ENCODE data around the gene MYH4.

The MYH4 gene

GRCh38 chr17:10516065-10516464 is 46.7 kb upstream of the MYH4 start:
- Histone ChIP-seq H3K4me2 (ENCODE audit: insufficient read depth, low read length) (no peak overlapping the region), H3K79me2 (ENCODE audit: insufficient read depth, low read length) (no peaks in the 10 kb centered on the region), H3K4me3 (ENCODE audit: low read depth in 1 of 2, low read length in 2 of 2) (no peak overlapping the region), H3K36me3 (ENCODE audit: insufficient read depth, low read length) (no peaks in the 10 kb centered on the region), H3K9me3 (ENCODE audit: insufficient read depth, low read length, severe bottlenecking) (no peaks in the 10 kb centered on the region), H2AFZ (ENCODE audit: low read depth, low read length) (no peak overlapping the region), H3K4me1 (ENCODE audit: insufficient read depth, low read length) (no peaks in the 10 kb centered on the region), H3K27me3 (ENCODE audit: insufficient read depth, low read length, poor library complexity) (peaks cover 18% of the 10 kb centered on the region), H3K27ac (ENCODE audit: low read length) (no peak overlapping the region), H3K9ac (ENCODE audit: low read depth, low read length) (no peak overlapping the region), H4K20me1 (ENCODE audit: insufficient read depth, low read length) (no peaks in the 10 kb centered on the region)
- no peak for TF ChIP-seq CTCF (IDR thresholded peaks at IDR 0.05; ENCODE audit: borderline replicate concordance, extremely low read depth, low read length, poor library complexity, severe bottlenecking)
- TF ChIP-seq EZH2 (IDR thresholded peaks at IDR 0.05; ENCODE audit: borderline replicate concordance, low read depth, low read length, severe bottlenecking) = no peak
- no peak for ATAC-seq (ENCODE audit: insufficient read depth, low read depth)
- no peak for DNase-seq

- peaks cover 10% of the 10 kb centered on the region for H3K27me3 ChIP-seq (ENCODE audit: insufficient read depth, low read length, poor library complexity)
- H3K4me2 ChIP-seq (ENCODE audit: insufficient read depth, low read length) = no peak overlapping the region
- ATAC-seq (ENCODE audit: insufficient read depth, low read depth) (no peak), DNase-seq (no peak)
- no peak overlapping the region for H2AFZ ChIP-seq (ENCODE audit: low read depth, low read length)
- H3K9ac ChIP-seq (ENCODE audit: low read depth, low read length) = no peak overlapping the region
- H3K27ac ChIP-seq (ENCODE audit: low read length) = no peak overlapping the region
- H3K36me3 ChIP-seq (ENCODE audit: insufficient read depth, low read length) = no peaks in the 10 kb centered on the region
- H3K4me1 ChIP-seq (ENCODE audit: insufficient read depth, low read length) = no peaks in the 10 kb centered on the region
- H3K4me3 ChIP-seq (ENCODE audit: low read depth in 1 of 2, low read length in 2 of 2) = no peak overlapping the region
- H3K79me2 ChIP-seq (ENCODE audit: insufficient read depth, low read length) = no peaks in the 10 kb centered on the region
- TF ChIP-seq CTCF (IDR thresholded peaks at IDR 0.05; ENCODE audit: borderline replicate concordance, extremely low read depth, low read length, poor library complexity, severe bottlenecking) (no peak), EZH2 (IDR thresholded peaks at IDR 0.05; ENCODE audit: borderline replicate concordance, low read depth, low read length, severe bottlenecking) (no peak)
- no peaks in the 10 kb centered on the region for H4K20me1 ChIP-seq (ENCODE audit: insufficient read depth, low read length)
- no peaks in the 10 kb centered on the region for H3K9me3 ChIP-seq (ENCODE audit: insufficient read depth, low read length, severe bottlenecking)
These were observed 44.1 kb upstream of the MYH4 start for GRCh38 chr17:10513299-10514067.

GRCh38 chr17:10512856-10513255 is 43.5 kb upstream of the MYH4 start:
- ATAC-seq (ENCODE audit: insufficient read depth, low read depth) = no peak
- H3K4me2 ChIP-seq (ENCODE audit: insufficient read depth, low read length) = no peak overlapping the region

More at GRCh38 chr17:10512856-10513255, 43.5 kb upstream of the MYH4 start:
- no peak for DNase-seq
- Histone ChIP-seq H3K27me3 (ENCODE audit: insufficient read depth, low read length, poor library complexity) (peaks cover 5% of the 10 kb centered on the region), H3K36me3 (ENCODE audit: insufficient read depth, low read length) (no peaks in the 10 kb centered on the region), H3K4me1 (ENCODE audit: insufficient read depth, low read length) (no peaks in the 10 kb centered on the region), H3K9ac (ENCODE audit: low read depth, low read length) (no peak overlapping the region), H4K20me1 (ENCODE audit: insufficient read depth, low read length) (no peaks in the 10 kb centered on the region), H3K9me3 (ENCODE audit: insufficient read depth, low read length, severe bottlenecking) (no peaks in the 10 kb centered on the region), H3K4me3 (ENCODE audit: low read depth in 1 of 2, low read length in 2 of 2) (no peak overlapping the region), H2AFZ (ENCODE audit: low read depth, low read length) (no peak overlapping the region), H3K79me2 (ENCODE audit: insufficient read depth, low read length) (no peaks in the 10 kb centered on the region), H3K27ac (ENCODE audit: low read length) (no peak overlapping the region)
- TF ChIP-seq CTCF (IDR thresholded peaks at IDR 0.05; ENCODE audit: borderline replicate concordance, extremely low read depth, low read length, poor library complexity, severe bottlenecking) = no peak
- TF ChIP-seq EZH2 (IDR thresholded peaks at IDR 0.05; ENCODE audit: borderline replicate concordance, low read depth, low read length, severe bottlenecking) = no peak
